Smooth muscle cell (in vitro differentiated cells): ENCODE data around the gene PRRG3. TPM values are rescaled to one million over a fixed set of nuclear protein-coding genes. Genes with fewer than 3 reads are reported as not detected.

ENCODE experiments used
- DNase-seq: peaks from one replicate; lab custom pipeline; 2025; ENCODE audit not compliant: unreplicated experiment; lab: John Stamatoyannopoulos, UW
- H2AFZ ChIP-seq: fragments of 200-600 bp; sonication (generic); 2 replicates; pipeline ENCODE4 v1.6.0; 2016; ENCODE audit warnings: antibody characterized with exemption, low read depth, mild to moderate bottlenecking
- H3F3A ChIP-seq: fragments of 200-600 bp; sonication (generic); 2 replicates; pipeline ENCODE4 v1.6.0; 2017; ENCODE audit warnings: antibody characterized with exemption, low read depth
- H3K27ac ChIP-seq: fragments of 200-600 bp; sonication (generic); 2 replicates; pipeline ENCODE4 v1.5.1; 2016; ENCODE audit warnings: low read depth, mild to moderate bottlenecking
- H3K27me3 ChIP-seq: fragments of 200-600 bp; sonication (generic); 2 replicates; pipeline ENCODE4 v1.6.1; 2016; ENCODE audit warnings: low read depth, mild to moderate bottlenecking
- H3K36me3 ChIP-seq: fragments of 200-600 bp; sonication (generic); 2 replicates; pipeline ENCODE4 v1.5.1; 2016; ENCODE audit warnings: low read depth
- H3K4me1 ChIP-seq: fragments of 200-600 bp; sonication (generic); 2 replicates; pipeline ENCODE4 v1.5.1; 2016; ENCODE audit warnings: low read depth
- H3K4me2 ChIP-seq: fragments of 200-600 bp; sonication (generic); 2 replicates; pipeline ENCODE4 v1.6.0; 2016; ENCODE audit warnings: mild to moderate bottlenecking
- H3K4me3 ChIP-seq: fragments of 200-600 bp; sonication (generic); 2 replicates; pipeline ENCODE4 v1.5.1; 2016; ENCODE audit warnings: mild to moderate bottlenecking
- H3K79me2 ChIP-seq: fragments of 200-600 bp; sonication (generic); 2 replicates; pipeline ENCODE4 v1.6.0; 2016; ENCODE audit warnings: low read depth, mild to moderate bottlenecking
- H3K9ac ChIP-seq: fragments of 200-600 bp; sonication (generic); 2 replicates; pipeline ENCODE4 v1.6.0; 2016; ENCODE audit warnings: low read depth
- H3K9me3 ChIP-seq: fragments of 200-600 bp; sonication (generic); replicated peaks from 2 replicates; pipeline ENCODE4 v1.5.1; 2016; ENCODE audit warnings: low read depth
- H4K20me1 ChIP-seq: fragments of 200-600 bp; sonication (generic); 2 replicates; pipeline ENCODE4 v1.6.0; 2016; ENCODE audit warnings: low read depth
- WGBS: methylation state at CpG from one replicate; pipeline ENCODE4 v1.1.7; 2016; ENCODE audit warnings: low lambda C conversion rate; 5-methylcytosine and 5-hydroxymethylcytosine counted together
- polyA plus RNA-seq: library from polyadenylated mRNA; unstranded; fragments of >200 nt; fragmentation: Nextera tagmentation; extraction: Ambion mirVana; gene quantifications from 2 replicates; pipeline ENCODE4 v1.2.1, GENCODE V29; 2016
- total RNA-seq: library from RNA; depleted of rRNA; stranded (reverse); fragments of >200 nt; gene quantifications from 2 replicates; pipeline ENCODE4 v1.2.3, GENCODE V29; 2014
- TF ChIP-seq, protein P1 (sequence below): fragments of 200-600 bp; sonication (generic); IDR thresholded peaks from 2 replicates; pipeline ENCODE4 v1.5.1; 2017; ENCODE audit warnings: borderline replicate concordance, mild to moderate bottlenecking, antibody characterized with exemption; ENCODE audit not compliant: insufficient read depth, poor library complexity, severe bottlenecking

The PRRG3 gene
- total and polyA plus RNA-seq, 2 experiments from 2014 or later: 0.67 to 2.6 TPM

DNA sequence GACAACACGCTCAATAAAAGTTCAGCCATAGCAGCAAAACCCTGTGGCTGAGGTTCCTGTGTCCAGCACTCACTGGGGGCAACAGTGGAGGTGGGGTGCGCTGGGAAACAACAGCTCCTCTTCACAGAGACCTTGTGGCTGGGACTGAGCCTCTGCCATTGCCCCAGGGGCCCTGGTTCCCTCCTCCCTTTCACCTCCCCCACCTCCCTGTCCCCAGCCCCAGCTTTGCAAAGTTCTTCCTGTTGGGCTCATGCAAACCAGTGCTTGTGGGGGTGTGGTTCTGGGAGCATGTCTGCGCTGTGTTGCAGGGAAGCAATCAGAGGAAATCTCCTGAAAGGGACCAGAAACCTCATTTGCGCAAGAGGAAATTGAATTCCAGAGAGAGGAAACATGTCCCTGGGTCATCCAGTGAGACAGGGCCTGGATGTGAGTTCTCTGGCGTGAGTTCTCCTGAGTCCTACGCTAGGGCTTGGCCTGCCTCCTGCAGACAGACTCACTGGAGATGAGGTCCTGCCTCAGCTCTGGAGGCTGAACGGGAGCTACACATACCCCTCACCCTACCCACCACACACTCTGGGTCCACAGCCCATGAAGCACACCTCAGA lies 28.0 kb downstream of the PRRG3 start:
- Histone ChIP-seq H3K9ac (no peak overlapping the region), H3K4me3 (no peak overlapping the region), H3K27ac (no peak overlapping the region), H3F3A (no peaks in the 10 kb centered on the region), H3K36me3 (no peaks in the 10 kb centered on the region), H4K20me1 (no peaks in the 10 kb centered on the region), H3K4me1 (no peaks in the 10 kb centered on the region), H3K9me3 (no peaks in the 10 kb centered on the region), H3K79me2 (no peaks in the 10 kb centered on the region), H3K27me3 (no peaks in the 10 kb centered on the region), H3K4me2 (no peak overlapping the region), H2AFZ (no peak overlapping the region)
- DNase-seq: no peak
- TF ChIP-seq, protein P1, sequence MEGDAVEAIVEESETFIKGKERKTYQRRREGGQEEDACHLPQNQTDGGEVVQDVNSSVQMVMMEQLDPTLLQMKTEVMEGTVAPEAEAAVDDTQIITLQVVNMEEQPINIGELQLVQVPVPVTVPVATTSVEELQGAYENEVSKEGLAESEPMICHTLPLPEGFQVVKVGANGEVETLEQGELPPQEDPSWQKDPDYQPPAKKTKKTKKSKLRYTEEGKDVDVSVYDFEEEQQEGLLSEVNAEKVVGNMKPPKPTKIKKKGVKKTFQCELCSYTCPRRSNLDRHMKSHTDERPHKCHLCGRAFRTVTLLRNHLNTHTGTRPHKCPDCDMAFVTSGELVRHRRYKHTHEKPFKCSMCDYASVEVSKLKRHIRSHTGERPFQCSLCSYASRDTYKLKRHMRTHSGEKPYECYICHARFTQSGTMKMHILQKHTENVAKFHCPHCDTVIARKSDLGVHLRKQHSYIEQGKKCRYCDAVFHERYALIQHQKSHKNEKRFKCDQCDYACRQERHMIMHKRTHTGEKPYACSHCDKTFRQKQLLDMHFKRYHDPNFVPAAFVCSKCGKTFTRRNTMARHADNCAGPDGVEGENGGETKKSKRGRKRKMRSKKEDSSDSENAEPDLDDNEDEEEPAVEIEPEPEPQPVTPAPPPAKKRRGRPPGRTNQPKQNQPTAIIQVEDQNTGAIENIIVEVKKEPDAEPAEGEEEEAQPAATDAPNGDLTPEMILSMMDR: no peak
- 69% methylated on average over 7 of the region's 7 CpGs for WGBS

DNA sequence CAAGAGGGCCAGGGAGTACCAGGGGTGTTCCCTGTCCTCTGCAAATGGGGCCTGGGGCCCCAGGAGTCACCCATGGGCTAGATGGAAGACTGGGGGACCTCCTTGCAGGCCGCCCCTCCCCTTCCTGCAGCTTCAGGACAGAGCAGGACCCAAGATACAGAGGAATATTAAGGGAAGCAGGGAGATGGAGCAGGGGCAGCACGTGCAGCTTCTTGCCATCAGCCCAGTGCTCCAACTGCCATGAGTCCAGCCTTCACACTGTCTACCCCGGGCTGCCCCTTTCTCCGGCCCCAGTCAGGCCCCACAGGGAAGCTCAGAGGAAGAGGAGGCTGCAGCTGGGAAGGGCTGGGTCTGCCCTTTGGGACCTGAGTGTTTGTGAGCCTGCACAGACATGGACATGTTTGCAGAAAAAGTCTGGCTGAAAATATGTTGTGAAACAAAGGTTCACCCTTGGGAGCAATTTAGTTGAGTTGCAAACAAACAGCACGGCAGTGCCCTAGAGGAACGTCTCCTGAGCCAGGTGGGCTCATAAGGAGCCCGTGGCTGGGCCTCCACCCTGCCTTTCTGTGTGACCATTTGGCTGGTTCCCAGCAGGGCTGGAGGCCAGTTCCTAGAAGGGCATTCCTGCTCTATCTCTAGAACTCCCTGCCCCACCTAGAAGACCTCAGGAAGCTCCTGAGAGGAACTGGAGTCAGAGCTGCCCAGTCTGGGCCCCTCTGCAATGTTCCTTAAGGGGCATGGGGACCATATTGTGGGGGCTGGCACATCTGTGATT lies 29.5 kb downstream of the PRRG3 start:
- Histone ChIP-seq H3K27me3 (no peaks in the 10 kb centered on the region), H3K4me3 (no peak overlapping the region), H3K4me2 (no peak overlapping the region), H3K79me2 (no peaks in the 10 kb centered on the region), H3K27ac (no peak overlapping the region), H2AFZ (no peak overlapping the region), H3K9me3 (no peaks in the 10 kb centered on the region), H3K4me1 (no peaks in the 10 kb centered on the region), H4K20me1 (no peaks in the 10 kb centered on the region), H3F3A (no peaks in the 10 kb centered on the region), H3K36me3 (no peaks in the 10 kb centered on the region), H3K9ac (no peak overlapping the region)
- DNase-seq: no peak
- WGBS: 69% methylated on average over 7 of the region's 7 CpGs
- TF ChIP-seq, protein P1: no peak

DNA sequence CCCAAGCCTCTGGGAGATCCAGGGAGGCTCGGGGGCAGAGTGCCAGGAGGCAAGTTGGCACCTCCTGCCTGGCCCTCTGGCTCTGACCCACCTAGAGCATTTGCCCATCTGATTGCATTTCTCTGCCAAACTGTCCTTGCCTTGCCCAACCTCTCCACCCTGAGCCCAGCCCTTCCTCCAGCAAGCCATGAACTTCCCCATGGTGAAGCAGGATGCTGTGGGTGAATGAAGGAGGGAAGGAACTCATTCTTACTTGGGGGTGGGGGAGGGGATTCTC lies 30.0 kb downstream of the PRRG3 start:
- Histone ChIP-seq H3K36me3 (no peaks in the 10 kb centered on the region), H4K20me1 (no peaks in the 10 kb centered on the region), H3K4me3 (no peak overlapping the region), H3K79me2 (no peaks in the 10 kb centered on the region), H3K4me2 (no peak overlapping the region), H3K4me1 (no peaks in the 10 kb centered on the region), H3K9me3 (no peaks in the 10 kb centered on the region), H3K9ac (no peak overlapping the region), H3K27ac (no peak overlapping the region), H3F3A (no peaks in the 10 kb centered on the region), H3K27me3 (no peaks in the 10 kb centered on the region), H2AFZ (no peak overlapping the region)
- DNase-seq: no peak
- TF ChIP-seq, protein P1: no peak
- WGBS: 63% methylated on average over 1 of the region's 1 CpG

DNA sequence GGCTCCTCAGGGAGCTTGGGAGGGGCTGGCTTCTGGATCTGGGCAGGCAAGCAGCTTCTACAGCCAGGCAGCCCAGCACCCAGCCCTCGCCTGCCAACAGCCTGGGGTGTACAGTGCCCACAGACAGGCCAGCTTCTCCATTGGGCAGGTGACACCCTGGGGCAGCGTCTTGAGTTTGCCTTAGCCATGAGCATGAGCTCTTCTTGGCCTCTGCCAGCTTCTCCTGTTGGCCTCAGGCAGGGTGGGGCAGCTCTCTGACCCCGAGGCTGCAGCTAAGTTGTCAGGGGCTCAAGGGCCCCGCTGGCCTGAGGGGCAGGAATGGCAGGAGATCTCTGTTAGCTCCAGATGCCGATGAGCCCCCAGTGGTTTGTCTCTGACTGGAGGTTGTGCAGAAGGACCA lies 31.5 kb downstream of the PRRG3 start:
- Histone ChIP-seq H3K27ac (no peak overlapping the region), H3K4me2 (no peak overlapping the region), H3K27me3 (no peaks in the 10 kb centered on the region), H3K79me2 (no peaks in the 10 kb centered on the region), H3K9ac (no peak overlapping the region), H3K4me1 (no peaks in the 10 kb centered on the region), H3F3A (no peaks in the 10 kb centered on the region), H3K9me3 (no peaks in the 10 kb centered on the region), H3K4me3 (no peak overlapping the region), H4K20me1 (no peaks in the 10 kb centered on the region), H2AFZ (no peak overlapping the region), H3K36me3 (no peaks in the 10 kb centered on the region)
- no peak for DNase-seq
- TF ChIP-seq, protein P1: no peak
- 61% methylated on average over 5 of the region's 5 CpGs for WGBS
